ENCODE data around the gene SRGAP2C.
"Not testable (repeated sequence)": the region's sequence is repeated elsewhere in the genome, so short reads cannot be mapped to it uniquely, and the experiment has no call there.

DNA sequence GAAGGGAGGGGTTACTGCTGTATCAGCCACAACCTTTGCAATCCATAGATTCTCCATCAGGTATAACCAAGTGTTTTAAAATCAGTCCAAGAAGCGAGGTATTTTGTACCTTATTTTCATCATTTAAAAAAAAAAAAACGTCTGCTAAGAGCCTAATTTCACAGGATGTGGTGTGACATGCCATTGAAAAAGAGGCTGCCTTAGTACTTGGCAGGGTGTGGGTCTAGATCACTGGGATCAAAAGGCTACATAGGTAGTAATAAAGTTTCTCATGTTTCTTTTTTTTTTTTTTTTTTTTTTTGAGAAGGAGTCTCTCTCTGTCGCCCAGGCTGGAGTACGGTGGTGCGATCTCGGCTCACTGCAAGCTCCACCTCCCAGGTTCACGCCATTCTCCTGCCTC, 192.2 kb downstream of the SRGAP2C start:
- TF ChIP-seq, protein P1, sequence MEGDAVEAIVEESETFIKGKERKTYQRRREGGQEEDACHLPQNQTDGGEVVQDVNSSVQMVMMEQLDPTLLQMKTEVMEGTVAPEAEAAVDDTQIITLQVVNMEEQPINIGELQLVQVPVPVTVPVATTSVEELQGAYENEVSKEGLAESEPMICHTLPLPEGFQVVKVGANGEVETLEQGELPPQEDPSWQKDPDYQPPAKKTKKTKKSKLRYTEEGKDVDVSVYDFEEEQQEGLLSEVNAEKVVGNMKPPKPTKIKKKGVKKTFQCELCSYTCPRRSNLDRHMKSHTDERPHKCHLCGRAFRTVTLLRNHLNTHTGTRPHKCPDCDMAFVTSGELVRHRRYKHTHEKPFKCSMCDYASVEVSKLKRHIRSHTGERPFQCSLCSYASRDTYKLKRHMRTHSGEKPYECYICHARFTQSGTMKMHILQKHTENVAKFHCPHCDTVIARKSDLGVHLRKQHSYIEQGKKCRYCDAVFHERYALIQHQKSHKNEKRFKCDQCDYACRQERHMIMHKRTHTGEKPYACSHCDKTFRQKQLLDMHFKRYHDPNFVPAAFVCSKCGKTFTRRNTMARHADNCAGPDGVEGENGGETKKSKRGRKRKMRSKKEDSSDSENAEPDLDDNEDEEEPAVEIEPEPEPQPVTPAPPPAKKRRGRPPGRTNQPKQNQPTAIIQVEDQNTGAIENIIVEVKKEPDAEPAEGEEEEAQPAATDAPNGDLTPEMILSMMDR (IDR thresholded peaks at IDR 0.05): not testable (repeated sequence)
- TF ChIP-seq POLR2A (IDR thresholded peaks at IDR 0.05): not testable (repeated sequence)
